HTR-8/SVneo (cell line): ENCODE measurements around the gene SEPTIN11.

Source experiments
- DNase-seq: peaks from one replicate; pipeline ENCODE4 v3.0.0; 2011; ENCODE audit warnings: low spot score, mixed read lengths; ENCODE audit not compliant: insufficient read length
- FAIRE-seq: peaks from 2 replicates; lab custom pipeline; 2011; peaks lifted over from hg19 to GRCh38; lab: Jason Lieb, UNC

SEPTIN11 gene

GRCh38 chr4:76949276-76950051 lies at the start of gene SEPTIN11:
Gene SEPTIN11 (plus strand): TSS chr4:76949752. CDS start chr4:76949904, 152 bp downstream.
- DNase-seq (peak; percentile 73), FAIRE-seq (peak; percentile 82)

- DNase-seq (no peak), FAIRE-seq (no peak)
Measured at GRCh38 chr4:76902233-76902890, 47.2 kb upstream of the SEPTIN11 start.

DNA sequence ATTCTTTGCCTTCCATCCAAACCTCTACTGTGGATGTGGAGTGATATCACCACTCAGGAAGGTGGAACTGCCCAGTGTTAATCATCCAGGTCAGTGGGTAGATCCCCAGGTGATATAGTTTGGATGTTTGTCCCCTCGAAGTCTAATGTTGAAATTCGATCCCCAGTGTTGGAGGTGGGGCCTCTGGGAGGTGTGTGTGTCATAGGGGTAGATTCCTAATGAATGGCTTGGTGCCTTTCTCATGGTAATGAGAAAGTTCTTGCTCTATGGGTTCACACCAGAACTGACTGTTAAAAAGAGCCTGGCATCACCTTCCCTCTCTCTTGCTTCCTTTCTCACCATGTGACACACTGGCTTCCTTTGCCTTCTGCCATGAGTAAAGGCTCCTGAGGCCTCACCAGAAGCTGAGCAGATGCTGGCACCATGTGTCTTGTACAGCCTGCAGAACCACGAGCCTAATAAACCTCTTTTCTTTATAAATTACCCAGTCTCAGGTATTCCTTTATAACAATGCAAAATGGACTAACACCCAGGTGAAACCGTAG lies 44.8 kb upstream of the SEPTIN11 start:
- no peak for FAIRE-seq
- DNase-seq, result no peak

GRCh38 chr4:76905521-76905920 lies 44.0 kb upstream of the SEPTIN11 start:
- FAIRE-seq (no peak), DNase-seq (no peak)

- DNase-seq (no peak), FAIRE-seq (no peak)
Measured at GRCh38 chr4:76909711-76910110, 39.8 kb upstream of the SEPTIN11 start.

DNA sequence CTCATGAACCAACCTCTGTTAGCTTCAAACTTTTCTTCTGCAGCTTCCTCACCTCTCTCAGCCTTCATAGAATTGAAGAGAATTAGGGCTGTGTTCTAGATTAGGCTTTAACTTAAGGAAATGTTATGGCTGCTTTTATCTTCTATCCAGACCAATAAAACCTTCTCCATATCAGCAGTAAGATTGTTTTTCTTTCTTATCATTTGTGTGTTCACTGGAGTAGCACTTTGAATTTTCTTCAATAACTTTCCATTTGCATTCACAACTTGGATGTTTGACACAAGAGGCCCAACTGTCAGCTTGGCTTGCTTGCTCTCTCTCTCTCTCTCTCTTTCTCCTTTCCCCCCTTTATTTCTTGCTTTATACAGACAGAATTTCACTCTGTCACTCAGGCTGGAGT lies 28.8 kb upstream of the SEPTIN11 start:
- DNase-seq (no peak), FAIRE-seq (no peak)

DNA sequence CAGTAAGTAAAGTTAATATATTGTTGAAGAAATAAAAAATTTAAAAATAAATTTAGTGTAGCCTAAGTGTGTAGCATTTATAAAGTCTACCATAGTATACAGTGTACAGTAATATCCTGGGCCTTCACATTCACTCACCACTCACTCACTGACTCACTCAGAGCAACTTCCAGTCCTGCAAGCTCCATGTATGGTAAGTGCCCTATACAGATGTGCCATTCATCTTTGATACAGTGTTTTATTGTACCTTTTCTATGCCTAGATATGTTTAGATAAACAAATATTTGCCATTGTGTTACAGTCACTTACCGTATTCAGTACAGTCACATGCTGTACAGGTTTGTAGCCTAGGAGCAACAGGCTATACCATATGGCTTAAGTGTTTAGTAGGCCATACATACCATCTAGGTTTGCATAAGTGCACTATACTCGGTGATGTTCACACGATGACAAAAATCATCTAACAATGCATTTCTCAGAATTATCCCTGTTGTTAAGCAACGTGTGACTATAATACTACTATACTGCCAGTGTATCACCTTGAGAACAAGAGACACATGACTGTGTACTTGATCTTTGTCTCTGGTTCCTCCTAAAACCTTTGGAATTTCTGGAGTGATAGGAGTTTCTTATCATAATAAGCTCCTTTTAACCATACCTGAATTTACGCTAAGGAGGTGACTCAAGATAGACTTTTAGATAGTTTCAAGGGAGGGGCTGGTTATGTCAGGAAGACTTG lies 25.8 kb upstream of the SEPTIN11 start:
- DNase-seq (no peak), FAIRE-seq (no peak)

- DNase-seq (no peak), FAIRE-seq (no peak)
Measured at GRCh38 chr4:76926841-76927240, 22.7 kb upstream of the SEPTIN11 start.

- DNase-seq (no peak), FAIRE-seq (no peak)
Measured at GRCh38 chr4:76930685-76931084, 18.9 kb upstream of the SEPTIN11 start.

DNA sequence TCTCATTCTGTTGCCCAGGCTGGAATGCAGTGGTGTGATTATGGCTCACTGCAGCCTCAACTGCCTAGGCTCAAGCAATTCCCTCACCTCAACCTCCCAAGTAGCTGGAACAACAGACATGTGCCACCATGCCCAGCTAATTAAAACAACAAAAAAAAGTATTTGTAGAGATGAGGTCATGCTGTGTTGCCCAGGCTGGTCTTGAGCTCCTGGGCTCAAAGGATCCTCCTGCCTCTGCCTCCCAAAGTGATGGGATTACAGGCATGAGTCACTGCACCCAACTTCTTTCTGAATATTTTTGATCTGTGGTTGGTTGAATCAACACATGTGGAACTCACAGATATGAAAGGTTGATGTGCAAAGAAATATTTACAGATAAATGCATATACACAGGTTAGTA lies 18.5 kb upstream of the SEPTIN11 start:
- no peak for FAIRE-seq
- no peak for DNase-seq

DNA sequence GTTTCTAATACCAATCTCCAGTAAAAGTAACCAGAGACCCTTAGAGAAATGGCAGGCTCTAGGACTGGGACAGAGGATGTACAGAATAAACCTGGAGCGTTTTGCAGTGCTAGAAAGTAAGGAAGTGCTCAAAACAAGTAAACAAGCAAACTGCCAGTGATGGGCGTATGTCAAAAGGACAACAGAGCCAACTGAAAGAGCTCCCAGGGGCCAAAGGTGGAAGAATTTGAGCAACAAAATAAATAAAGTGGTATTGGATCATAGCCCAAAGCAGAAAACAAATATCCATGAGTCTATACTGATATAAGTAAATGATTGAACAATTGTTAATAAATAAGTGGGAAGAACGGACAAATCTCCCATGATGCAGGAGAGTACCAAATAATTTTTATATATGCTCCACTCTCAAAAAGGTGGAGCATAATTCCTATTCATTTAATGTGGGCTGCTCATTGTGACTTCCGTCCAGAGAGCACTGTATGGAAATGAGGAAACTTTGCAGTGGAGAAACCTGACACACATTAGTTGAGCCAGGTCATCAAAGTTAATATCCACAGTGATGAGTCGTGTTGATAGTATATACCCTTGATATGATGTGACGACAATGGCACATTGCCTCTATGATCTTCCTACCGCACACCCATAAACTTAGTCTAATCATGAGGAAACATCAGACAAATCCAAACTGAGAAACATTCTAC lies 17.8 kb upstream of the SEPTIN11 start:
- DNase-seq (no peak), FAIRE-seq (no peak)

DNA sequence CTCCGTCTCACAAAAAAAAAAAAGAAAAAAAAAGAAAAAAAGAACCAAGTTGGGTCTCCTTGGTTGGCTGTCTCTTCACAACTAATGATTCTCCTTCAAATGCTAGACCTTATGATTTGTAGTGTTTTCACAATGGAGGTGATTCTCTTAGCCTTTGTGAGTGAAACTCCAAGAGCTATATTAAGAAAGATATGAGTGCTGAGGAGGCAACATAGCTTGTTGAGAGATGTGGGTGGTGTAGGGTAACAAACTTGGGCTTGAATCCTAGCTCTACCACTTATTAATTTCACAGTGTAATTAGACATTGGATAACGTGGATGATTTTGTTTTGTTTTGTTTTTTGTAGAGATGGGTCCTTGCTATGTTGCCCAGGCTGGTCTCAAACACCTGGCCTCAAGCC lies 10.4 kb upstream of the SEPTIN11 start:
- no peak for FAIRE-seq
- DNase-seq, result no peak

DNA sequence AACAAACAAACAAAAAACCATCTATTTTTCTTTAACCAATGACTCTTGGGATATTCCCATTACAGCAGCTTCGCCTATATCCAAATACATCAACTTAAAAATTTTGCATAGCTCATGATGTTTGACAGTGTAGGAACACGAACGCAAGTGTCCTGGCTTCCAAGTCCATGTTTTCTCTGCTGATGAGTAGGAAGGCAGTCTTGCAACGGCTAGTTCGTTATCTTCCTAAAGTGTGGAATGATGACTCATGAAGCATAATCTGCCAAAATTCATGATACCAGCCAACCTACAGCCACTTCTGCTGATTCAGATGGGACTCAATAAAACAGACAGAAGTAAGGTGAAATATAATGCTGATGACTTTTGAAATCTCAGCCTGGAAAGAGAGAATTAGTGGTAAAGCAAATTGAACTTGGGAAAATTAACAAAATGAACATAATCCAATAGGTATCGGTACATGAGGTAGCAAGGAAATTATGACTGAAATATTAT lies 6.4 kb upstream of the SEPTIN11 start:
- FAIRE-seq (no peak), DNase-seq (no peak)

DNA sequence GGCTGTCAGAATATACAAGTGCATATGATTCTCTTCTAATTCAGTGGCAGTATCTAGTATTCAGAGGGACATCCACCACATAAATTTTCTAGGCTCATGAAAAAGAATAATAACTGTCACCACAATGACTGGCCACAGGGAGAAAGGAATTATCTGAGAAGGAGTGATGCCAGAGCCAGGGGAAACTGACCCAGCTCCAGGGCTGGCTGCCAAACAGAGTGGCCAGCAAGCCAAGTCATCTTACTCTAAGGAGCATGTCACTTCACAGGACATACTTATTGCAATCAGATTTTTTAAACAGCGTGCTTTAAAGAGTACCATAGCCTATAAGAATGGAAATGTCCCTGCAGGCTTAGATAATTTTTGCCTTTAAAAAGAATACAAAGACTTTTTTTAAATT lies 5.8 kb upstream of the SEPTIN11 start:
- DNase-seq, result no peak
- FAIRE-seq, result no peak

GRCh38 chr4:76947369-76947768 lies 2.2 kb upstream of the SEPTIN11 start:
- no peak for DNase-seq

DNA sequence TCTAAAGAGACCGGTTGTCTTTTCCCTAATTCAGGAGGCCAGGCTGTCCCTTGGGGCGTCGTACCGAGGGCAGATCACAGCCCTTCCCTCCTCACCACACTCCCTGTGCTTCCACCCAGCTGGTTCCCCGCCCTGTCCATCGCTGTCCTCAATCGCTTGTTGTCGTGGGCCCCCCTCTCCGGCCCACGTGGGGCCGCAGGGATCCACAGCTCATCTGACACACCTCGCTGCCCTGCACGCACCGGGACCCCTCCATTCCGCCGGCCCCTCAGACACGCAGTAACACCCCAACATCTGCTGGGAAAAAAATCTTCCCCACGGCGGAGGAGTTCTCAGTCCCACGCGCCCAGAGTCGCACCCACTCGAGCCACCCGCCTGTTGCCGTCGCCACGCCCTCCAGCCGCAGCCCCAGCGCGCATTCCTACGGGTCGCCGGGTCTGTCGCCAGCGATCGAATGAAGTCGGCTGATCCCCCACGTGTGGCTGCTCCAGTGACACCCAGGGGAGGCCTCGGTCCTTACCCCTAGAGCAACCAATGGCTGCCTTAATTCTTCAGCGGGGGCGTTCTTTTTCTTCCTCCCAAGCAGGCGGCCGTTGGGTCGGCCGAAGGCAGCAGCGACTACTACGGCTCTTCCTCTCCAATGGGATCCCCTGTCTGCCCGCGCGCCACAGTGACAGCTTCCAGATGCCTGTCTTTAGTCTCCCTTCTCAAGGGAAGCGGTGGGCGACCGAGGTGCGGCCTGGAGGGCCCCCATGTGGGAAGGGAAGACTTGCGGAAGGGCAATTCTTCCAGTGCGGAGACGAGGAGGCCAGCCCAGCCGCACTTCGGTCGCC lies 893 bp upstream of the SEPTIN11 start:
- FAIRE-seq (no peak), DNase-seq (peak; percentile 48)

More at GRCh38 chr4:76947369-76947768, 2.2 kb upstream of the SEPTIN11 start:
- no peak for FAIRE-seq

DNA sequence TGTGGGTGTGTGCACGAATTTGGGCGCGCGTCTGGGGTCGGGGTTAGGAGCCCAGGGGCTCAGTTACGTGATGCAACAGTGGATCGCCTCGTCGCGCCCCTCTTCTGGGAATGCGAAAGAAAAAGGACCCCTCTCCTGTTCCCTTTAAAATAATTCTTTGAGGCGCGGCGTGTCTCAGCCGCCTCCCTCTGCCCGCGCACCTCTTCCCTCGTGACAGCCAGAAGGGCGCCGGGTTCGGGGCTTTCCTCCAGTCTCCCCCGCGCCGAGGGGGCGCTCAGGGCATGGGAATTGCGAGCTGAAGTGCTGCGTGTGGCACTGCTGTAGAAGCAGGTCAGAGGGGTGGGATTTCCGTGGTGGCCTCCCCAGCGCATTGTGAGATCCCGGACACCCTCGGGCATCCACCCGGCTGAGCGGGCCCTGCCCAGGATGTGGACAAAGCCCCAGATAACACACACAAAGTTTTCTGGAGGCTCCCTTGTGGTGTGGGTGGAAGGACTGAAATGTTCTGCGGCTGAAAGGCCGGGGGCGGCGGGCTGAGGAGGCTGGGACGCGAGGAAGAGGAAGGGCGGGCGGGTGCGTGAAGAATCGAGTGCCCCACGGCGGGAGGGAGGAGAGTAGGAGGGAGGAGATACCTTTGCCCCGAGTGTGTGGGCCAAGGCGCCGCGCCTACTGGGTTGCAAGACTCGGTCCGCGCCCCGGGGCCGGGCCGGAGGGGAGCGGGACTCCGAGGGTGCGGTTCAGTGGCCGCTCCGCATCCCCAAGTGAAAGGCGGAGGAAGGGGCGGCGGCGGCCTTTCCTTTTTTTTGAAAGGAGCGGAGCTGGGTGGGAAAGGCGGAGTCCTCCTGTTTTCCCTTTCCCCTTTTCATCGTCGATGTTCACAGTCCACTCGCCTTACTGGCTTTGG lies 752 bp downstream of the SEPTIN11 start:
- peak; percentile 15 for DNase-seq
- no peak for FAIRE-seq
